22Rv1 (cell line): ENCODE data around the gene HSPA2.

Experiments
- H3K27ac ChIP-seq: fragments of 450-650 bp; 2 replicates; pipeline ENCODE4 v1.5.1; 2017
- ZFX ChIP-seq: fragments of 450-650 bp; IDR thresholded peaks from 2 replicates; pipeline ENCODE4 v1.6.1; 2017; ENCODE audit warnings: antibody characterized with exemption, borderline replicate concordance
- TF ChIP-seq, protein P1 (sequence below): fragments of 450-650 bp; IDR thresholded peaks from 2 replicates; pipeline ENCODE4 v1.5.1; 2017; ENCODE audit warnings: mild to moderate bottlenecking

HSPA2 gene

GRCh38 chr14:64536488-64537245, 3.9 kb upstream of the HSPA2 start:
- no peak for TF ChIP-seq ZFX
- TF ChIP-seq, protein P1, sequence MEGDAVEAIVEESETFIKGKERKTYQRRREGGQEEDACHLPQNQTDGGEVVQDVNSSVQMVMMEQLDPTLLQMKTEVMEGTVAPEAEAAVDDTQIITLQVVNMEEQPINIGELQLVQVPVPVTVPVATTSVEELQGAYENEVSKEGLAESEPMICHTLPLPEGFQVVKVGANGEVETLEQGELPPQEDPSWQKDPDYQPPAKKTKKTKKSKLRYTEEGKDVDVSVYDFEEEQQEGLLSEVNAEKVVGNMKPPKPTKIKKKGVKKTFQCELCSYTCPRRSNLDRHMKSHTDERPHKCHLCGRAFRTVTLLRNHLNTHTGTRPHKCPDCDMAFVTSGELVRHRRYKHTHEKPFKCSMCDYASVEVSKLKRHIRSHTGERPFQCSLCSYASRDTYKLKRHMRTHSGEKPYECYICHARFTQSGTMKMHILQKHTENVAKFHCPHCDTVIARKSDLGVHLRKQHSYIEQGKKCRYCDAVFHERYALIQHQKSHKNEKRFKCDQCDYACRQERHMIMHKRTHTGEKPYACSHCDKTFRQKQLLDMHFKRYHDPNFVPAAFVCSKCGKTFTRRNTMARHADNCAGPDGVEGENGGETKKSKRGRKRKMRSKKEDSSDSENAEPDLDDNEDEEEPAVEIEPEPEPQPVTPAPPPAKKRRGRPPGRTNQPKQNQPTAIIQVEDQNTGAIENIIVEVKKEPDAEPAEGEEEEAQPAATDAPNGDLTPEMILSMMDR: no peak
- no peak overlapping the region for H3K27ac ChIP-seq

- TF ChIP-seq ZFX: no peak
- TF ChIP-seq, protein P1: no peak
- no peak overlapping the region for H3K27ac ChIP-seq
These were observed 875 bp downstream of the HSPA2 start for GRCh38 chr14:64541261-64541971.

- TF ChIP-seq ZFX: no peak
- TF ChIP-seq, protein P1: no peak
- H3K27ac ChIP-seq: no peak overlapping the region
These were observed 1.7 kb downstream of the HSPA2 start for GRCh38 chr14:64541972-64542835.

DNA sequence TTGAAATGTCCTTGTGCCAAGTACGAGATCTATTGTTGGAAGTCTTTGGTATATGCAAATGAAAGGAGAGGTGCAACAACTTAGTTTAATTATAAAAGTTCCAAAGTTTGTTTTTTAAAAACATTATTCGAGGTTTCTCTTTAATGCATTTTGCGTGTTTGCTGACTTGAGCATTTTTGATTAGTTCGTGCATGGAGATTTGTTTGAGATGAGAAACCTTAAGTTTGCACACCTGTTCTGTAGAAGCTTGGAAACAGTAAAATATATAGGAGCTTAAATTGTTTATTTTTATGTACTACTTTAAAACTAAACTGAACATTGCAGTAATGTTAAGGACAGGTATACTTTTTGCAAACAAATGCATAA, 2.3 kb downstream of the HSPA2 start:
- TF ChIP-seq, protein P1: no peak
- no peak for TF ChIP-seq ZFX
- no peak overlapping the region for H3K27ac ChIP-seq

GRCh38 chr14:64544607-64545312, 4.2 kb downstream of the HSPA2 start:
- TF ChIP-seq, protein P1: no peak
- H3K27ac ChIP-seq: no peak overlapping the region

DNA sequence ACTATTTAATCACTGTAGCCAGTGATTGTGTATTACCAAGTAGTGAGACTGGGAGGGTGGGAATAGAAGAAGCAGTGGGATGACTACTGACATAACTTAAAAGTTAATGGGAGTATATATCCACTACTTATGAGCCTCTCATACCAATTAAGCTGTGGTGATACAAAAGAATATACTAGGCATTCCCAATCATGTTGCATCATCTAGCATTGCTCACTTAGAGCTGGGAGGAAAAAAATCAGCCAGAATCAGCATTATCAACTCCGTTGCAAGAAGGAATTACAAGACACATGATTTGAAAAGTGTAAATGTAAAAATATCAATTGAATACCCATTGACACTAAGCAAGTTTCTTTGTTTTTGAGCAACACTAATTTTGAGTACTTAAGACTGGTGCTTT, 8.5 kb downstream of the HSPA2 start:
- H3K27ac ChIP-seq: no peak overlapping the region
- TF ChIP-seq, protein P1: no peak
- TF ChIP-seq ZFX: no peak
